SK-N-SH (cell line): ENCODE data around the gene CDC45. TPM values are rescaled to one million over a fixed set of nuclear protein-coding genes. Genes with fewer than 3 reads are reported as not detected.

Experiments used
- CTCF ChIA-PET: fragments of 300-600, 350-600 bp; formaldehyde crosslinking; extraction: SDS; loops from one replicate; lab custom pipeline; 2021; lab: Yijun Ruan, JAX
- POLR2A ChIA-PET: fragments of 350-600 bp; sonication (Branson Sonifier 250); formaldehyde crosslinking; extraction: SDS; loops from one replicate; lab custom pipeline; 2020; ENCODE audit warnings: antibody characterized with exemption, inconsistent platforms; lab: Yijun Ruan, JAX
- DNase-seq: peaks from one replicate; pipeline ENCODE4 v3.0.0; 2012
- H2AFZ ChIP-seq: fragments of 200-600 bp; sonication (generic); 2 replicates; pipeline ENCODE4 v1.8.1; 2016; ENCODE audit warnings: antibody characterized with exemption, mild to moderate bottlenecking, low read depth
- H3F3A ChIP-seq: fragments of 200-600 bp; sonication (generic); replicated peaks from 2 replicates; pipeline ENCODE3; 2016; ENCODE audit warnings: antibody characterized with exemption, mild to moderate bottlenecking; ENCODE audit not compliant: insufficient read depth
- H3K27ac ChIP-seq, 2 experiments: fragments of 200-500 bp in 1 of 2; fragments of 200-600 bp in 1 of 2; sonication (Bioruptor generic) in 1 of 2; sonication (generic), shearing (Covaris generic) in 1 of 2; 2 replicates each; pipeline versions ENCODE4 v1.5.1 to v1.6.1; 2014 to 2016; ENCODE audit warnings: low read depth in 2 of 2, inconsistent platforms in 1 of 2, low read length in 1 of 2, mild to moderate bottlenecking in 1 of 2, mixed read lengths in 1 of 2
- H3K27me3 ChIP-seq: fragments of 200-600 bp; sonication (generic), shearing (Covaris generic); 2 replicates; pipeline ENCODE4 v1.6.1; 2016; ENCODE audit warnings: mixed run types; ENCODE audit not compliant: insufficient read depth
- H3K36me3 ChIP-seq, 2 experiments: fragments of 200-500 bp in 1 of 2; fragments of 200-600 bp in 1 of 2; sonication (Bioruptor generic) in 1 of 2; sonication (generic) in 1 of 2; replicated peaks in 1 of 2; 2 replicates each; pipeline versions ENCODE3 to v1.5.1; 2014 to 2016; ENCODE audit warnings: low read length in 1 of 2, mild to moderate bottlenecking in 1 of 2; ENCODE audit not compliant: insufficient read depth in 2 of 2, control insufficient read depth in 1 of 2
- H3K4me1 ChIP-seq, 2 experiments: fragments of 200-500 bp in 1 of 2; fragments of 200-600 bp in 1 of 2; sonication (Bioruptor generic) in 1 of 2; sonication (generic), shearing (Covaris generic) in 1 of 2; 2 replicates each; pipeline versions ENCODE4 v1.5.1 to v1.6.1; 2014 to 2016; ENCODE audit warnings: low read depth in 1 of 2, low read length in 1 of 2, mixed run types in 1 of 2; ENCODE audit not compliant: insufficient read depth in 2 of 2, control insufficient read depth in 1 of 2
- H3K4me2 ChIP-seq: fragments of 200-600 bp; sonication (generic), shearing (Covaris generic); 2 replicates; pipeline ENCODE4 v1.6.1; 2017; ENCODE audit warnings: mixed run types
- H3K4me3 ChIP-seq, 2 experiments: fragments of 200-500 bp in 1 of 2; fragments of 200-600 bp in 1 of 2; sonication (Bioruptor generic) in 1 of 2; sonication (generic), shearing (Covaris generic) in 1 of 2; 2 replicates each; pipeline versions ENCODE4 v1.5.1 to v1.8.1; 2014 to 2016; ENCODE audit warnings: low read depth in 2 of 2, inconsistent platforms in 1 of 2, low read length in 1 of 2, mild to moderate bottlenecking in 1 of 2, mixed read lengths in 1 of 2, moderate library complexity in 1 of 2
- H3K79me2 ChIP-seq: fragments of 200-600 bp; sonication (generic); 2 replicates; pipeline ENCODE4 v1.8.1; 2017; ENCODE audit warnings: mild to moderate bottlenecking; ENCODE audit not compliant: insufficient read depth
- H3K9ac ChIP-seq: fragments of 200-600 bp; sonication (generic); 2 replicates; pipeline ENCODE4 v1.6.1; 2017; ENCODE audit warnings: mixed run types
- H3K9me2 ChIP-seq: fragments of 200-600 bp; sonication (generic); 2 replicates; pipeline ENCODE4 v1.6.1; 2017; ENCODE audit warnings: mixed run types
- H3K9me3 ChIP-seq: fragments of 200-600 bp; sonication (generic); 2 replicates; pipeline ENCODE4 v1.6.1; 2017; ENCODE audit warnings: mixed run types, mild to moderate bottlenecking, moderate library complexity
- H4K20me1 ChIP-seq: fragments of 200-600 bp; sonication (generic); 2 replicates; pipeline ENCODE4 v1.6.1; 2017; ENCODE audit warnings: mild to moderate bottlenecking, mixed run types; ENCODE audit not compliant: insufficient read depth
- ELF1 ChIP-seq: IDR thresholded peaks from 2 replicates; pipeline ENCODE4 v1.4.0; 2012
- EP300 ChIP-seq, 2 experiments: IDR thresholded peaks; 2 replicates each; pipeline versions ENCODE4 v1.4.0 to v1.6.1; 2012; ENCODE audit warnings: borderline replicate concordance in 1 of 2, low read depth in 1 of 2, low read length in 1 of 2
- EZH2phosphoT487 ChIP-seq: fragments of 200-600 bp; sonication (generic); IDR thresholded peaks from 2 replicates; pipeline ENCODE4 v1.6.1; 2017; ENCODE audit warnings: low read depth, mixed run types, mild to moderate bottlenecking, antibody characterized with exemption, moderate library complexity, borderline replicate concordance
- IRF3 ChIP-seq: fragments of 150-350 bp; IDR thresholded peaks from 2 replicates; pipeline ENCODE4 v1.6.1; 2016; ENCODE audit warnings: mild to moderate bottlenecking, low read depth, low read length
- JUND ChIP-seq: IDR thresholded peaks from 2 replicates; pipeline ENCODE4 v1.4.0; 2012
- MAX ChIP-seq: IDR thresholded peaks from 2 replicates; pipeline ENCODE4 v1.4.0; 2012; ENCODE audit warnings: low read depth
- MXI1 ChIP-seq: IDR thresholded peaks from 2 replicates; pipeline ENCODE4 v1.6.1; 2012; ENCODE audit warnings: mild to moderate bottlenecking, low read depth, low read length, improper control_type of control experiment
- NFIC ChIP-seq: IDR thresholded peaks from 2 replicates; pipeline ENCODE4 v1.4.0; 2012; ENCODE audit warnings: borderline replicate concordance
- POLR2AphosphoS5 ChIP-seq: IDR thresholded peaks from 2 replicates; pipeline ENCODE4 v1.6.1; 2012; ENCODE audit warnings: low read depth, low read length
- RAD21 ChIP-seq: IDR thresholded peaks from 2 replicates; pipeline ENCODE4 v1.6.1; 2012; ENCODE audit warnings: mild to moderate bottlenecking, low read length
- SIN3A ChIP-seq: IDR thresholded peaks from 2 replicates; pipeline ENCODE4 v1.6.1; 2012; ENCODE audit warnings: low read depth, mild to moderate bottlenecking, low read length, moderate library complexity, borderline replicate concordance
- TAF1 ChIP-seq: IDR thresholded peaks from 2 replicates; pipeline ENCODE4 v1.6.1; 2012; ENCODE audit warnings: low read depth, mild to moderate bottlenecking, low read length, moderate library complexity, borderline replicate concordance
- TCF12 ChIP-seq: IDR thresholded peaks from 2 replicates; pipeline ENCODE4 v1.4.0; 2012
- WGBS: methylation state at CpG from one replicate; pipeline ENCODE4 v1.1.6; 2017; ENCODE audit warnings: low lambda C conversion rate; 5-methylcytosine and 5-hydroxymethylcytosine counted together
- polyA plus RNA-seq, 3 experiments: library from polyadenylated mRNA; depleted of rRNA; stranded (reverse); fragments of >200 nt; gene quantifications; 2 replicates each; pipeline ENCODE4 v1.2.3, GENCODE V29; 2012
- TF ChIP-seq, protein P1 (sequence below): IDR thresholded peaks from 2 replicates; pipeline ENCODE4; 2012
- TF ChIP-seq, protein P2 (sequence below): fragments of 150-350 bp; IDR thresholded peaks from 2 replicates; pipeline ENCODE4 v1.6.1; 2017; ENCODE audit warnings: antibody characterized with exemption, low read length, low read depth, borderline replicate concordance

The CDC45 gene
- polyA plus RNA-seq, 1 of the 3 experiments (the other 2 are of a cell fraction) = 23.6 TPM

DNA sequence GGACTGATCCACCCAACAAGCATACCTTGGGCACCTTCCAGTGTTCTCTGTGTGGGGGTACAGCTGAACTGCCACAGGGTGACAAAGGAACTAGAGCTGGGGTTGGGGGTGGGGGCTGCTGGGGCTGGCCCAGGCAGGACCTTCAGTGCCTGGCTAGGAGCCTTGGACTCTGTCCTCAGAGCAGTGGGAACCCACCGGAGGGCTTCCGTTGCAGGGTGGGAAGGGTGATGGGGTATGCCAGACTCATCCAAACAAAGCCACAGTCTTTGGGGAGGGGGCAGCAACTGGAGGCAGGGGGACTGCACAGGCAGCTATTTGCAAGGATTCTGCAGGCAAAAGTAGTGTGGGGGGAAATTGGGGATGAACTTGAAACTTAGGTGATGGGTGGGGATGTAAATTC is 80.2 kb downstream of the CDC45 start (continued):
- TF ChIP-seq SIN3A (no peak), JUND (no peak), MXI1 (no peak), ELF1 (no peak), RAD21 (no peak), TAF1 (no peak), TCF12 (no peak), MAX (no peak), IRF3 (no peak), EZH2phosphoT487 (no peak)
- TF ChIP-seq, protein P1, sequence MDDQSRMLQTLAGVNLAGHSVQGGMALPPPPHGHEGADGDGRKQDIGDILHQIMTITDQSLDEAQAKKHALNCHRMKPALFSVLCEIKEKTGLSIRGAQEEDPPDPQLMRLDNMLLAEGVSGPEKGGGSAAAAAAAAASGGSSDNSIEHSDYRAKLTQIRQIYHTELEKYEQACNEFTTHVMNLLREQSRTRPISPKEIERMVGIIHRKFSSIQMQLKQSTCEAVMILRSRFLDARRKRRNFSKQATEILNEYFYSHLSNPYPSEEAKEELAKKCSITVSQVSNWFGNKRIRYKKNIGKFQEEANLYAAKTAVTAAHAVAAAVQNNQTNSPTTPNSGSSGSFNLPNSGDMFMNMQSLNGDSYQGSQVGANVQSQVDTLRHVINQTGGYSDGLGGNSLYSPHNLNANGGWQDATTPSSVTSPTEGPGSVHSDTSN = no peak
- TF ChIP-seq, protein P2, sequence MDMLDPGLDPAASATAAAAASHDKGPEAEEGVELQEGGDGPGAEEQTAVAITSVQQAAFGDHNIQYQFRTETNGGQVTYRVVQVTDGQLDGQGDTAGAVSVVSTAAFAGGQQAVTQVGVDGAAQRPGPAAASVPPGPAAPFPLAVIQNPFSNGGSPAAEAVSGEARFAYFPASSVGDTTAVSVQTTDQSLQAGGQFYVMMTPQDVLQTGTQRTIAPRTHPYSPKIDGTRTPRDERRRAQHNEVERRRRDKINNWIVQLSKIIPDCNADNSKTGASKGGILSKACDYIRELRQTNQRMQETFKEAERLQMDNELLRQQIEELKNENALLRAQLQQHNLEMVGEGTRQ = no peak
- TF ChIP-seq, all 33 proteins: peak for 0

DNA sequence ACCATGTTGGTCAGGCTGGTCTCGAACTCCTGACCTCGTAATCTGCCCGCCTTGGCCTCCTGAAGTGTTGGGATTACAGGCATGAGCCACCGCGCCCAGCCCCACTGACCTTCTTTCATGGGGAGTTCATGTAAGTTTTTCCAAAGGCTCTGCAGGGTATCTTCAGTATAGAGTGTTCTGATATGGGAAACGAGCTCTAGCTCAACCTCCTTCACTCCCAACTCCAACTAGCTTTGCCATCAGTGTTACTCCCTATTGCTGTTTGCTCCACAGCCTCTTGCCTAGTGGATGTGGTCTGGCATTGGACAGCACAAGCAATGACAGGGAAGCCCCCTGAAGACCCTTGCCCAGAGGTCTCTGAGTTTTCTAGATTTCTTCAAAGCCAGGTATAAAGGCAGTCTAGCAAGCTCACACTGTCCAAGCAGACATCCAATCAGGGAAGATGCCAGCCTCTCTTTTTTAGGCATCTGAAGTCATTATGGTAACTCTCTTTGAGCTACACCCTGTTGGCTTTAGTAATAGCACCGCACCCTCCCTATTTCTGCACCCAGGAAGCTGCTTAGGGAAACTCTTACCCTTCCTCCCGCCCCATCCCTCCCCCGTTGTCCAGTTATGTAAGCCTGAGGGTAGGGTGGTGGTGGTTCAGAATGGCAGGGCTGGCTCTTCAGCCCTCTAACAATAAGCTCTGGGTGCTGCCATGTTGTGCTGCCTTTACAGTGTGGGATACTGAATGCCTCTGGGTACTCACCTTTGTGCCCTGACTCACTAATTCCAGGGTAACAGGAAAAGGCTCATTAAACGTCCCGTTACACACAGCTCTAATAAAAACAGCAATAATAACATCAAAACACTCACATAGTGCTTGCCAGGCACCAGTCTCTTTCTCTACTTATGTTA is 85.9 kb downstream of the CDC45 start:
- no peaks in the 10 kb centered on the region for H4K20me1 ChIP-seq
- H2AFZ ChIP-seq = no peak overlapping the region
- TF ChIP-seq MAX (no peak), ELF1 (no peak), POLR2AphosphoS5 (no peak), EP300 (IDR thresholded peaks at IDR 0.05; ENCODE audit: borderline replicate concordance in 1 of 2, low read depth in 1 of 2, low read length in 1 of 2) (no peak), NFIC (no peak)
- TF ChIP-seq, protein P2 = no peak
- no peaks in the 10 kb centered on the region for H3K27me3 ChIP-seq
- H3K4me2 ChIP-seq = no peak overlapping the region
- no peak overlapping the region for H3K9ac ChIP-seq
- no peak overlapping the region for H3K27ac ChIP-seq
- H3K9me3 ChIP-seq = no peaks in the 10 kb centered on the region
- H3K4me3 ChIP-seq = no peak overlapping the region
- no peaks in the 10 kb centered on the region for H3F3A ChIP-seq
- POLR2A ChIA-PET = no interaction called here
- 50% methylated on average over 11 of the region's 11 CpGs for WGBS
- no peaks in the 10 kb centered on the region for H3K36me3 ChIP-seq
- no peaks in the 10 kb centered on the region for H3K79me2 ChIP-seq
- DNase-seq = no peak
- CTCF ChIA-PET = interaction anchor here (1.4 kb wide), 1 partner anchor 14 kb away, joined by 4 read pairs; no protein-coding TSS in a partner anchor
- no peaks in the 10 kb centered on the region for H3K9me2 ChIP-seq
- H3K4me1 ChIP-seq = no peaks in the 10 kb centered on the region
